Adrenal gland (tissue), 5 donors: Measurements from ENCODE around the gene RNF43.

ENCODE experiments used
- CTCF ChIP-seq, 6 experiments: fragments of 450-650 bp in 4 of 6; fragments of 200-600 bp in 2 of 6; sonication (generic) in 1 of 6; IDR thresholded peaks; 1 replicate in 5 of 6; 2 replicates in 1 of 6; pipeline versions ENCODE4 v1.5.1 to v1.8.0; 2016 to 2021; ENCODE audit warnings: antibody characterized with exemption in 6 of 6, mild to moderate bottlenecking in 2 of 6, moderate library complexity in 1 of 6
- POLR2A ChIP-seq, 2 donors: fragments of 450-650 bp; IDR thresholded peaks; one replicate each; pipeline ENCODE4 v1.6.1; 2017; ENCODE audit warnings: antibody characterized with exemption in 2 of 2, mild to moderate bottlenecking in 2 of 2, moderate library complexity in 1 of 2
- donor health status: DM: no; HTN: no; CAD: no.

DNA sequence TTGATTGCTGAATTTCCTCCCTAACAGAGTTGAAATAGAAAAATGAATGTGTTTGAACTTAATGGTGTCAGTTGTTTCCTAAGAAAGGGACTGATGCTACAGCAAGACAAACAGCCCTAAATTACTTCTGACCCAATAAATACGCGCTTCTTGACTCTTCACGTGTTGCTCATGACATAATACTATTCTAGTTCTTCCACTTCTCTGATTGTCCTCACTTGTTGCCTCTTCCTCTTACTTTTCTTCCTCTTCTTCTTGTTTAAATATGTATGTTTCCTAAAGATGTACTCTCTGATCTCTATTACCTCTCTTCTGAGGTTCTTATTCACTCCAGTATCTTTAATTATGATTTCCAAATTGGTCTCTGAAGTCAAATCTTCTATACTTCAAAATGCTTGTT, 32.4 kb downstream of the RNF43 start:
- no peak for TF ChIP-seq CTCF (IDR thresholded peaks at IDR 0.05)
- TF ChIP-seq POLR2A (IDR thresholded peaks at IDR 0.05), result no peak
